Measurements from ENCODE around the gene MACIR.
"Not testable (repeated sequence)": the region's sequence is repeated elsewhere in the genome, so short reads cannot be mapped to it uniquely, and the experiment has no call there.

DNA sequence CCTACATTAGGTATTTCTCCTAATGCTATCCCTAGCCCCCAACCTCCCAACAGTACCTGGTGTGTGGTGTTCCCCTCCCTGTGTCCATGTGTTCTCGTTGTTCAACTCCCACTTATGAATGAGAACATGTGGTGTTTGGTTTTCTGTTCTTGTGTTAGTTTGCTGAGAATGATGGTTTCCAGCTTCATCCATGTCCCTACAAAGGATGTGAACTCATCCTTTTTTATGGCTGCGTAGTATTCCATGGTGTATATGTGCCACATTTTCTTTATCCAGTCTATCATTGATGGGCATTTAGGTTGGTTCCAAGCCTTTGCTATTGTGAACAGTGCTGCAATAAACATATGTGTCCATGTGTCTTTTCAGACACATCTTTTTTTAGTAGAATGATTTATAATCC lies 39.5 kb upstream of the MACIR start:
- TF ChIP-seq POLR2A (IDR thresholded peaks at IDR 0.05; ENCODE audit: low read depth, low read length); CTCF (IDR thresholded peaks at IDR 0.05; ENCODE audit: extremely low read depth in 1 of 2, insufficient read depth in 1 of 2, low read depth in 1 of 2, low read length in 2 of 2); POLR2AphosphoS5 (IDR thresholded peaks at IDR 0.05; ENCODE audit: insufficient read depth, low read depth, low read length): not testable (repeated sequence)
